Measurements from ENCODE around the gene ING1.

ING1 gene

GRCh38 chr13:110772091-110772984, 58.8 kb downstream of the ING1 start:
- DNase-seq: no peak
